KOPT-K1 (cell line): ENCODE data around the gene PPP2R5A.
"Not testable (repeated sequence)": the region's sequence is repeated elsewhere in the genome, so short reads cannot be mapped to it uniquely, and the experiment has no call there.

ENCODE experiments used
- H3K27ac ChIP-seq: fragments of 200-600 bp; sonication (generic); 2 replicates; pipeline ENCODE4 v1.5.1; 2016; ENCODE audit warnings: antibody characterized with exemption, mild to moderate bottlenecking, low read depth, low read length; ENCODE audit not compliant: poor library complexity, severe bottlenecking
- H3K36me3 ChIP-seq: fragments of 200-600 bp; sonication (generic); 2 replicates; pipeline ENCODE4 v1.5.1; 2017; ENCODE audit warnings: antibody characterized with exemption, mild to moderate bottlenecking, low read length, moderate library complexity; ENCODE audit not compliant: insufficient read depth
- H3K9me3 ChIP-seq: fragments of 200-600 bp; sonication (generic); 2 replicates; pipeline ENCODE4 v1.5.1; 2017; ENCODE audit warnings: antibody characterized with exemption, low read length, mild to moderate bottlenecking; ENCODE audit not compliant: insufficient read depth, poor library complexity, severe bottlenecking

Gene PPP2R5A

DNA sequence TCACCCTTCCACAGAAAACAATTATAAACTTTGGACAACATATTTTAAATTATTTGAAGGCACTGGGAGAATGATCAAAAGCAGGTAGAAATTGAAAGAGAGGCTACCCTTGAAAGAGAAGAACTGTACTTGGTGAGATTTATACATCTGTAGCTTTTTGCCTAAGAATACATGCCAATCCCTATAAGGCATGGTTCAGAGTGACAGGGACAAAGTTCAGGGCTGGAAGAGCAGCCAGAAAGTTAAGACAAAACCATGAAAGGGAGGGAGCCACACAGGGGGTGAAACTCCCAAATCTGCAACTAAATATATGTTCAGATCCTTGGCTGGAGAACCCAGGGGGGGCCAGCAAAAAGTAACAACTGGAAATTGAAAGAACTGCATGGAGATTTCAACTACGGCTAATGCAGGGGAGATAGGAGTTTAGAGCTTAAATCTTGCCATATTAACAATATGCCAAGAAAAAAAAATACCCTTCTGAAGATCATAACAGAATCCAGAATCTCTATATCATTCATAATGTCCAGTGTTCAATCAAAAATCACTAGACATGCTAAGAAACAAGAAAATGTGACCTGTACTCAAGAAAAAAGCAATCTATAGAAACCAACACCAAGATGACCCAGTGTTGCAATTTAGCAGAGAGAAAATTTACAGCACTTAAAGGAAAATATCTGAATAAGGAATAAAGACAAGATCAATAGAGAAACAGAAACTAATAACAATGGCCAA is 103.9 kb downstream of the PPP2R5A start:
- peaks cover 13% of the 10 kb centered on the region for H3K9me3 ChIP-seq
- no peak overlapping the region for H3K27ac ChIP-seq
- peaks cover 58% of the 10 kb centered on the region for H3K36me3 ChIP-seq

DNA sequence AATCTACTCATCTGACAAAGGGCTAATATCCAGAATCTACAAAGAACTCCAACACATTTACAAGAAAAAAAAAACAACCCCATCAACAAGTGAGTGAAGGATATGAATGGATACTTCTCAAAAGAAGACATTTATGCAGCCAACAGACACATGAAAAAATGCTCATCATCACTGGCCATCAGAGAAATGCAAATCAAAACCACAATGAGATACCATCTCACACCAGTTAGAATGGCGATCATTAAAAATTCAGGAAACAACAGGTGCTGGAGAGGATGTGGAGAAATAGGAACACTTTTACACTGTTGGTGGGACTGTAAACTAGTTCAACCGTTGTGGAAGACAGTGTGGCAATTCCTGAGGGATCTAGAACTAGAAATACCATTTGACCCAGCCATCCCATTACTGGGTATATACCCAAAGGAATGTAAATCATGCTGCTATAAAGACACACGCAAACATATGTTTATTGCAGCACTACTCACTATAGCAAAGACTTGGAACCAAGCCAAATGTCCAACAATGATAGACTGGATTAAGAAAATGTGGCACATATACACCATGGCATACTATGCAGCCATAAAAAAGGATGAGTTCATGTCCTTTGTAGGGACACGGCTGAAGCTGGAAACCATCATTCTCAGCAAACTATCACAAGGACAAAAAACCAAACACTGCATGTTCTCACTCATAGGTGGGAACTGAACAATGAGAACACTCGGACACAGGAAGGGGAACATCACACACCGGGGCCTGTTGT is 110.6 kb downstream of the PPP2R5A start:
- peaks cover 18% of the 10 kb centered on the region for H3K9me3 ChIP-seq
- H3K27ac ChIP-seq: not testable (repeated sequence)
- H3K36me3 ChIP-seq: peaks cover 47% of the 10 kb centered on the region

- H3K27ac ChIP-seq: no peak overlapping the region
- peaks cover 48% of the 10 kb centered on the region for H3K36me3 ChIP-seq
- H3K9me3 ChIP-seq: peaks cover 18% of the 10 kb centered on the region
These were observed 111.4 kb downstream of the PPP2R5A start for GRCh38 chr1:212396638-212397037.

DNA sequence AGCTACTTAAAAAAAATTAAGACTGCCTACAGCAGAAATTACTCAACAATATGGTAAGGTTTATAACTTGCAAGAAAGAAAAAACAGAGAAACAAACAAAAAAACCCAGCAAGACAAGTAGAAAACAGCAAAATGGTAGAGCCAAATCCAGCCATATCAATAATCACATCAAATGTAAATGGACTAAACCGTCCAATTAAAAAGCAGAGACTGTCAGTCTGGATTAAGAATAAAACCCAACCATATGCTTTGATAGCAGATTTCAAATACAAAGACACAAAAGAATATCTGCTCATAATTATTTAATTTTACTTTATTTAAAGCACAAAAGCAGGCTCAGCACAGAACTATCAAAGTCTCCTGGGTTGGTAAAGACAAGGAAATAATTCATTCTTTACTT is 112.0 kb downstream of the PPP2R5A start:
- Histone ChIP-seq H3K27ac (no peak overlapping the region), H3K9me3 (peaks cover 18% of the 10 kb centered on the region), H3K36me3 (peaks cover 53% of the 10 kb centered on the region)

DNA sequence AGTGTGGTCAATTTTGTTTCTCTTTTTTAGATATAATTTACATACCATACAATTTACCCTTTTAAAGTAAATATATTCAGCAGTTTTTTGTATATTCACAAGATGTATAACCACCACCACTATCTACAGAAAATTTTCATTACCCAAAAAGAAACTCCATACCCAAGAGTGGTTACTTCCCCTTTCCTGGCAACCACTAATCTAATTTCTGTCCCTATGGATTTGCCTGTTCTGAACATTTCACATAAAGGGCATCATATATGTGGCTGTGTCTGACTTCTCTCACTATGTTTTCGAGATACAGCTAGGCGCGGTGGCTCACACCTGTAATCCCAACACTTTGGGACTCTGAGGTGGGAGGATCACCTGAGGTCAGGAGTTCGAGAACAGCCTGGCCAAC is 115.8 kb downstream of the PPP2R5A start:
- peaks cover 86% of the 10 kb centered on the region for H3K36me3 ChIP-seq
- H3K9me3 ChIP-seq: peaks cover 17% of the 10 kb centered on the region
- no peak overlapping the region for H3K27ac ChIP-seq

- Histone ChIP-seq H3K27ac (no peak overlapping the region), H3K9me3 (peaks cover 8% of the 10 kb centered on the region), H3K36me3 (peaks cover 86% of the 10 kb centered on the region)
These were observed 116.8 kb downstream of the PPP2R5A start for GRCh38 chr1:212401838-212402582.

- peaks cover 86% of the 10 kb centered on the region for H3K36me3 ChIP-seq
- no peaks in the 10 kb centered on the region for H3K9me3 ChIP-seq
- H3K27ac ChIP-seq: no peak overlapping the region
These were observed 117.6 kb downstream of the PPP2R5A start for GRCh38 chr1:212402666-212403321.

- no peaks in the 10 kb centered on the region for H3K9me3 ChIP-seq
- H3K27ac ChIP-seq: no peak overlapping the region
- peaks cover 70% of the 10 kb centered on the region for H3K36me3 ChIP-seq
These were observed 125.1 kb downstream of the PPP2R5A start for GRCh38 chr1:212410231-212410820.
